Coronary artery (tissue), 2 donors: ENCODE results near the gene LYSMD1.
"Not testable (repeated sequence)": the region's sequence is repeated elsewhere in the genome, so short reads cannot be mapped to it uniquely, and the experiment has no call there.

Source experiments
- DNase-seq: peaks from one replicate; pipeline ENCODE4 v3.0.0-alpha.2; 2017; ENCODE audit warnings: low spot score
- H3K27ac ChIP-seq, 2 donors: fragments of 200-600 bp; sonication (generic); one replicate each; pipeline ENCODE4 v1.5.1; 2016 to 2019
- H3K4me3 ChIP-seq: fragments of 200-600 bp; sonication (generic); 2 replicates; pipeline ENCODE4 v1.5.1; 2016; ENCODE audit warnings: mild to moderate bottlenecking, moderate library complexity
- CTCF ChIP-seq: fragments of 200-600 bp; sonication (generic); IDR thresholded peaks from one replicate; pipeline ENCODE4 v1.5.1; 2019; ENCODE audit warnings: antibody characterized with exemption

LYSMD1 gene

DNA sequence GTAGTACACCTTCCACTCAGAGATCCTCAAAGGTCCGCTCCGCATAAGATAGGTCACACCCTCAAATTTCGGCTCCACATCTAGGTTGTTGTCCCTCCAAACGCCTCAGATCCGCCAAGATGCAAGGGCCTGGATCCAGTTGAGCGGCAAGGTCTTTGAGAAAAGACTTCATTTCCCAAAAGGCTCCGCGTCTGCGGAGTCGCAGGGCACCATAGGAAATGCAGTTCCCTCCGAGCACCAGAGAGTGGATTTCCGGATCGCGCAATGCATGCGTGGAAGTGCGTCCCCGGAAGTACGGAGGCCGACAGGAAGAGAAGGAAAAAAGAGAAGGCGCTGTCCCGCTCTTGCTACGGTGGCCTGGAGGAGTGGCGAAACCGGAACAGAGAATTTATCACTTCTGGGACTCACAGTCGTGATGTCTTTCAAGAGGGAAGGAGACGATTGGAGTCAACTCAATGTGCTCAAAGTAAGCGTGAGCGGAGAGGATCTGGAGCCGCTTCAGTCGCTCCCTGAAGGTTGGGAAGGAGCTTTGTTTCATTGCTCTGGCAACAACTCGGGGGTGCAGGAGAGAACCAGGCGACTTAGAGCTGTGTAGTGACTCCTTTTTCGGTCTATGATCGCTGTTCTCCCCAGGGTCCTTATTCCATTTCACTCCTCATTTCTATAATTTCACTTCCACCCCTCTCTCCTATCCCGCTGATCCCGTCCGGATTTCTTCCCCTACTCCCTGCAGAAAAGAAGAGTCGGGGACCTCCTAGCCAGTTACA lies at the start of gene LYSMD1, which contains the start of gene SCNM1:
LYSMD1 (minus strand) TSS at position 165 of the 767 bp plus-strand sequence. CDS start 644 bp downstream, outside the sequence.
SCNM1 (plus strand) TSS at position 407 of the 767 bp plus-strand sequence; CDS start at position 416, 9 bp downstream.
- Histone ChIP-seq H3K4me3 (peak within 1 kb of the TSS; percentile 77), H3K27ac (peak within 1 kb of the TSS; percentile 84 to 93)
- no peak for TF ChIP-seq CTCF
- peak; percentile 99 for DNase-seq

- TF ChIP-seq CTCF: no peak
- no peak for DNase-seq
- Histone ChIP-seq H3K27ac (no peak overlapping the region), H3K4me3 (no peak overlapping the region)
Observed at GRCh38 chr1:151213560-151213959, 47.9 kb upstream of the LYSMD1 start.

DNA sequence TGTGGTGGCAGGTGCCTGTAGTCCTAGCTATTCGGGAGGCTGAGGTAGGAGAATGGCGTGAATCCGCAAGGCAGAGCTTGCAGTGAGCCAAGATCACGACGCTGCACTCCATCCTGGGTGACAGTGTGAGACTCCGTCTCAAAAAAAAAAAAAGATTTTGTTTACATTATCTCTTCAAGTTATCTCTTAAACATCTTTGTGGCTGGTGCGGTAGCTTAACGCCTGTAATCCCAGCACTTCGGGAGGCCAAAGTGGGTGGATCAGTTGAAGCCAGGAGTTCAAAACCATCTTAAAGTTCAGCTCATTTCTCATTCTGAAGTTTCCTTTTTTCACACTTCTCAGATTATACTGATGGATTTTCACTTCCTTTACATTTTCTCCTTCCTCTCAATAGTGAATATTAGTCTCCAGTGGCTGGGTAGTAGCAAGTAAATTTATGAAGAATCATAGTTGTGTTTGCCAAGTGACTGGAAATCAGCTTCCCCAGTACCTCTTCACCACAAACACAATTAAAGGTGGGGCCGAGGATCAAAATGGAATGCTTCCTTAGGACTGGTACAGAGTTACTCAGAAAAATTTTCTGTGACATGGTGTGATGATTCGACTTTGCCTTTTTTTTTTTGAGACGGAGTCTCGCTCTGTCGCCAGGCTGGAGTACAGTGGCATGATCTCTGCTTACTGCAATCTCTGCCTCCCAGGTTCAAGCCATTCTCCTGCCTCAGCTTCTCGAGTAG lies 46.4 kb upstream of the LYSMD1 start:
- no peak for DNase-seq
- no peak overlapping the region for H3K4me3 ChIP-seq
- no peak for TF ChIP-seq CTCF
- no peak overlapping the region for H3K27ac ChIP-seq

DNA sequence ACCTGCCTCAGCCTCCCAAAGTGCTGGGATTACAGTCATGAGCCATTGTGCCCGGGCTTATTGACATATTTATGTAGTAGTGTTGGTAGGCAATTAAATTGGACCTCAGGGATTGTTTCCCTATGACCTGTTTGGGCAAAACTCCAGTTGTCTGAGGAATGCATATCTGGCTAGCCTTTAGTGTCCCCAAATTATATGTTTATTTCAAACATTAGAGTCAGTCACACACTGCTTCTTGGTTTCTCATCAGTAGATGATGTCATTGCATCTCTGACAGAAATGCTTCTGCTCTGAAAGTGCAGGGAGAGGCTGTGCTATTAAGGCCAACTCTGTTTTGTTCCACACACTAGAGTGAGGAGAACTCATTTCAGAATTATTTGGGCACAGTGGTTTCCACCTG lies 45.1 kb upstream of the LYSMD1 start:
- TF ChIP-seq CTCF: no peak
- Histone ChIP-seq H3K4me3 (no peak overlapping the region), H3K27ac (no peak overlapping the region)
- DNase-seq: no peak

DNA sequence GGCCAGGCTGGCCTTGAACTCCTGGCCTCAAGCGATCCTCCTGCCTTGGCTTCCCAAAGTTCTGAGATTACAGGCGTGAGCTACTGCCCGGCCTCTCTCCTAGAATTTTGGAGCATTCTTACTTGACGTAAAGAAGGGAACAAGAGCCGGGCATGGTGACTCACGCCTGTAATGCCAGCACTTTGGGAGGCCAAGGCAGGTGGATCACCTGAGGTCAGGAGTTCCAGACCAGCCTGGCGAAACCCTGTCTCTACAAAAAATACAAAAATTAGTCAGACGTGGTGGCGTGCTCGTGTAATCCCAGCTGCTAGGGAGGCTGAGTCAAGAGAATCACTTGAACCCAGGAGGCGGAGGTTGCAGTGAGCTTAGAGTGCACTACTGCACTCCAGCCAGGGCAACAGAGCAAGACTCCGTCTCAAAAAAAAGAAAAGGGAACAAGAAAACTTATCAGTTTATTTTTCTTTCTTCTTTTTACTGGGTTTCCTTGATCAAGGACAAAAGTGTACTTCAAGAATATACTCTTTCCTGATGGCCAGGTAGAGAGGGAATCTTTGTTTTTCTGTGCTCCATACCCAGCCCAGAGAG lies 39.8 kb upstream of the LYSMD1 start:
- not testable (repeated sequence) for DNase-seq, H3K4me3 ChIP-seq, H3K27ac ChIP-seq

DNA sequence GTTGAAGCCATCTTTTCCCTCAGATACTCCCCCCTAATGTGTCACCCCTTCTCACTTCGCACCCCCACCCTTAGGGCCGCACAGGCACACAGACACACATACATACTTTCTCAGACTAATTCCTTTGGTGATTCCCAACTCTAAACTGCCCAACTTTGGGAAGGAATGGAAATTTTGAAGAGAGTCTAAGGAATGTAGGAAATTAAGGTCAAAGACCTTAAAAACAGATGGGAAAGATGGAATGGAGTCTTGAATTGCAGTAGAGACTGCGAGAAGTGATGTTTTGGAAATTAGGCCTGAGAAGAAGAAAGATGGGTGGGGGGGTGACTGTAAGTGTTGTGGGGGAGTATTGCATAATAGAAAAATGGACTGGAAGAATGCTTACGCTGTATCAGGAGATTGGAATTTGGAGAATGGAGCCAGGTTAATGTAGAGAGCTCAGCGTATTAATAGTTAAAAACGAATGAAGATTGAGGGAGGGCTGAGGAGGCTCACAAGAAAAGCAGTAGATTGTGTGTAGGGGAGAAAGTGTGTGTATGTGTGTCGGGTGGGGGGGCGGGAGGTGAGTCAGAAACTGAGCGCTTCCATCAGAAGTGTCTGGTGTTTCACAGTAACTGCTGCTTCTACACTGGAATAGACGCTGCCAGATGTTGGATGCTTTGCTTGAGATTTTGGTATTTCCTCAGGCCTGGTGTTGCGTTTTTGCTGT lies 34.3 kb upstream of the LYSMD1 start:
- no peak for TF ChIP-seq CTCF
- DNase-seq: no peak
- H3K27ac ChIP-seq: peak overlapping the region; percentile 93 to 95
- H3K4me3 ChIP-seq: peak overlapping the region; percentile 93
